GM18858 (cell line): ENCODE data around the gene TMOD1.
"Not testable (repeated sequence)": the region's sequence is repeated elsewhere in the genome, so short reads cannot be mapped to it uniquely, and the experiment has no call there.

ENCODE experiments used
- ATAC-seq: cut with Tn5 transposase; IDR thresholded peaks from one replicate; pipeline ENCODE4 v1.9.1; 2021; ENCODE audit not compliant: unreplicated experiment

The TMOD1 gene

GRCh38 chr9:97501177-97501971 lies at the start of gene TMOD1:
Gene TMOD1 (plus strand): TSS chr9:97501666. CDS start chr9:97524189, 22,523 bp downstream.
- no peak for ATAC-seq

GRCh38 chr9:97453573-97453972 lies 47.9 kb upstream of the TMOD1 start:
- ATAC-seq = not testable (repeated sequence)

GRCh38 chr9:97456841-97457240 lies 44.6 kb upstream of the TMOD1 start:
- ATAC-seq = not testable (repeated sequence)

GRCh38 chr9:97459326-97459725 lies 42.1 kb upstream of the TMOD1 start:
- no peak for ATAC-seq

GRCh38 chr9:97462159-97462558 lies 39.3 kb upstream of the TMOD1 start:
- no peak for ATAC-seq

DNA sequence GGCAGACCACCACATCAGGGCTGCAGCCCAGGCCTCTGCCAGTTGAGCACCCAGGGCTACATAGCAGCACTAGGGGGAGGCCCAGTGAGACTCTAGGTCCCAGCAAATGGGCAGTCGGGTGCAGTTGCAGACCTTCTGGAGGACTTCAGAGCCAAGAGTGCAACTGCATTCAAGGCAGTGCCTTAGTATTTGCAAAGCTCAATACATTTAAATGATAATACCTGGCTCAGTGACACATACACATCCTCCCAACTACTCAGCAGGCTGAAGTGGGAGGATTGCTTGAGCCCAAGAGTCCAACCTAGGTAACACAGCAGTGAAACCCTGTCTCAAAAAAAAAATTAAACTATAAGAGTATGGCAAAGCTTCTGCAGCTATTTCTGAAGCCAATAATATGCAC lies 38.6 kb upstream of the TMOD1 start:
- ATAC-seq = no peak

DNA sequence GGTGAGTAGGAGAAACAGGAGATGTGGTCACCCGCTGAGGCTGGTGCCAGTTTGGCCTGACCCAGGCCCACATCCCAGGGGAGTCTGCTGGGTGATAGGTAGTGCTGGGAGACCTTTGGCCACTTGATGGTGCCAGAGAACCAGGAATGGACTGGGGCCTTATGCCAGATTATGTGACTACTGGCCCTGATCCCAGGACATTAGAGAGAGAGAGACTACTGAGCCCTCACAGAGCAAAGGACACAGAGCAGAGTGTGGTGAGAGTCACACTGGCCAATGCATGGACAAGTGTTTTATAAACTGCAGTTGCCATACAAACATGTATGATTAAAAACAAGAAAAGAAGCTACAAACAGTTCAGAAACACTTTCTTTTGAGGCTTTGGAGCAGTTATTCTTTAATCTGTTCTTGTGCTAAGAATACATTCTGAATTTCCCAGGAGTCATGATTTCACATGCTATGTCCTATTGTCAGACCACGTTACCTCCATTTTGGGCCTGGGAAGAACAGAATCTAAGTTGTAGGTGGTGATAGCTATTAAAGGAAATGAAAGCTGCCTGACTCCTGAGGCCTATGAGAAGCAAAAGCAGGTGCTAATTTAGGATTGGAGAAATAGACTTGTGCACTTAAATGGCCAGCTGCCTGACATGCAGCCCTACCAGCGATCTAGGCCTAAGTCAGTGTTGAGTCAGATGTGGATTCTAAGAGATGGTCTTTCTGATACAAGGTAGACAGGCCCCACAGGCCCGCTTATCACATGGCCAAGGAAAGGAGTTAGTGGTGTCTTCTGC lies 32.6 kb upstream of the TMOD1 start:
- peak; percentile 64 for ATAC-seq

DNA sequence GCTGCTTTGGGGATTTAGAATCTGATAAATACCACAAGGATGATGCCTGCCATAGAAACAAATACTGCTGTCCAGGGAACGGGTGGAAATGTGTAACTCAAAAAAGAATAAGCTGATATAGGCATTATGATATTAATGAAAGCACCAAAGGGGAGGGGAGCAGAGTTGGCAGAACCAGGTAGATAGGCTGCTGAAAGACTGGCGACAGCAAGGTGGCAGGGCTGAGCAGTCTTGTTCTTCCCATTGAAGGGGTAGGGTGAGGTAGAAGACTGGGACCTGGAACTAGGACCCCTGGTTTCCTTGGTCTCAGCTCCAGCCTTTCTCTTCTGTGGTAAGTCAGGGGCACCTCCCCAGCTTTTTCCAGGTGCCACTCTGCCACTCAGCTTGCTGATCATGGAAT lies 31.4 kb upstream of the TMOD1 start:
- no peak for ATAC-seq

DNA sequence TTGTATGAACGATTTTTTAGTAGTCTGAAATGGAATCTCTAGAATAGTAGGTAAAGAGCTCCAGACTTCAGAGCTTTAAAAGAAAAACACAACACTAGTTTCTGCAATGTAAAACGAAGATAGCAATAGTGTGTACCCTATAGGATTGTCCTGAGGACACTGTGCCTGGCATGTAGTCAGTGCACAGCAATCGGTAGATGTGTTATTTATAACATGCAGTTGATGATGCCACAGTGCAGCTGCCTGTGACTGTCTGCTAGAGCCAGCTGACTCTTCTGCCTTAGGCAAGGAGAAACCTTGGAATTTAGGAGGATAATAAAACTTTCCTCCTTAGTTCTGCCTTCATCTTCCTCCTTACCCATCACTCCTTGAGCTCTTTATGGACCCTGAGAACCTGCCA lies 27.7 kb upstream of the TMOD1 start:
- ATAC-seq = no peak

DNA sequence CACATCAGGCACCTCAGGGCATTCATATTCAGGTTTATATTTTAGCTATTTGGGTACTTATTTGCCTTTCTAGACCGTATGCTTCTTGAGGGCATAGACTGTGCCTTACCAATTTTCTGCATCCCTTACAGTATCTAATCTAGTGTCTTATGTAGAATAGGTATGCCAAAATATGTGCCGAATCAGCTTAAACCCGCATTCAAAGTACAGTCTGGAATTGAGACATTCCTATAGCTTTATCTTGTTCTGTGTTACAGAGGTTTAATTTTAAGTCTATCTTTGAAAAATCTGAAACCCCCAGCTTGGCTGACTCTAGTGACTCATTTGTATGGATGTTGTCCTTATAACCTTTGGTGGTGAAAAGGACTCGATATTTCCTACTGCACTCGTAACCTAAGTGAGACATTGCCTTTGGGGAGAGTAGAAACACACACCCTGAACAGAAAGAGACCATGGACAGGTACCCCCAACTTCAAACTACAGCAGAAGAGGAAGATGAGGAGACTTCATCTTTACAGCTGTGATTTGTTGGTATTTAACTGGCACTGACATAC lies 27.0 kb upstream of the TMOD1 start:
- ATAC-seq = no peak

DNA sequence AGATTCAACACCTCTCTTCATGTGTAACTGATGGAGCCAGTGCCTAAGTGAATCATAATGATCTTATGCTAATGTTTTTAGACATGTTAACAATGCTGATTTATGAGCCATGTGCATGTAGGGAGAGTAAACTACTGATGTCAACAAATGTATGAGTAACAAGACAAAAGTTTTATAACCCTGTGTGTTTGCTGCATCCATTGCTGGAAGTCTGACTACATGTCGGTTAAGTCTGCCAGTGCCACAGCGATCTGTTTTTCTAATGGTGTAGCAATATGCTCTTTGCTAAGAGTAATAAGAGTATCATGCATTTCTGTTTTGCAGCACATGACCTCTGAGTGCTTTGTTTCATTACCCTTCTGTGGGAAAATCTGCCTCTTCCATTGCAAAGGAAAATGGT lies 26.4 kb upstream of the TMOD1 start:
- no peak for ATAC-seq

DNA sequence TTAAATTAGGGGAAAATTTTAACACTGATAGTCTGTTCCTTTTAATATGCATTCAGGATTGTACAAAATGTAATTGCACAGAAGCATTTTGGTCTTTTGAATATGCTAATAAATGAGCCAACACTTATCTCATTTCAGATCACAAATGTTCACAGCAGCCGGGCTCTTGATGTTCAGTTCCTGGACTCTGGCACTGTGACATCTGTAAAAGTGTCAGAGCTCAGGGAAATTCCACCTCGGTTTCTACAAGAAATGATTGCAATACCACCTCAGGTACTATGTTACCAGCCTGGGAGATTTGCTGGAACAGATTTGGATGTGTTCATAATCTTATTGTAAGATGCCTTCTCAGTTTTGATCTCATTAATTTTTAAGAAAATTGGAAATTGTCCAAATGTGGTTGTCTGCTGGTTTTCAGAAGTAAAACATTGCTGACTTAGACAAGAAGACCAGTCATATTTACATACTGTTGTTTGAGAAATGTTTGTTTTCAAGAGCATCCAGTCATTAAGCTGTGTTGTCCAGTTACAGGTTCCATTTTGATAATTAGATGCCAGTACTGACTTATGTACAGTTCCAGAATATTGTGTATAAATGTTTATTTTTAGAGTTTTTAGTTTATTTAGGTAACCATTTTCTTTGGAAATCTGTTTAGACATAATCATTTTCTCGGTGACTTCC lies 23.0 kb upstream of the TMOD1 start:
- ATAC-seq = no peak

DNA sequence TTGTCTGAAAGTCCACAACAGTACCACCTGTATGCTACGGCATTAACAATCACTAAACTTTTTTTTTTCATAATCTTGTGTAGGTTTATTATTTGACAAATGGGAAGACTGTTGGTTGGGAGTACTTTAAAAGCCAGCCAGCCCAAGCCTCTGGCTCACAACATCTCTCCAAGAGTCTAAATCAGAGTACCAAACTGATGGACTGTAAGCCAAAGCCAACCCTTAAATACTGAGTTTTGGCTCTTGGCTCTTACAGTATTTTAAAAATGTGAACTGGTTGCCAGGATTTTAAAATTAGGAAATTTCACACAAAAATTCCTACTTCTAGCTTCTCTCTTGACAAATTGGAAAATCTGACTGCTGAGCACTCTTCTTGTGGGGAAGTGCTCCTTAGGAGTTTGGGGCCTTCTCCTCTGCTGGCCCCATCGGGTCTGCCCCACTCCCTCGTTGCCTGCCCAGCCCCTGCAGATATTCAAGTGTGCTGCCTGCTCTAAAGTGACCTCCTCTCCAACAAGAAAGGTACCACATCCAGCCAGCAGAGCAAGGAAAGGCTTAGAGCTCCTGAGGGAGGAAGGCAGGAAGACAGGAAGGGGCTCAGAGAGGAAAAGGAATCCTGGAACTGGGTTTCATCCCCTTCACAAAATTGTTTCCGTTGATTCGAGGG lies 21.8 kb upstream of the TMOD1 start:
- ATAC-seq = no peak

DNA sequence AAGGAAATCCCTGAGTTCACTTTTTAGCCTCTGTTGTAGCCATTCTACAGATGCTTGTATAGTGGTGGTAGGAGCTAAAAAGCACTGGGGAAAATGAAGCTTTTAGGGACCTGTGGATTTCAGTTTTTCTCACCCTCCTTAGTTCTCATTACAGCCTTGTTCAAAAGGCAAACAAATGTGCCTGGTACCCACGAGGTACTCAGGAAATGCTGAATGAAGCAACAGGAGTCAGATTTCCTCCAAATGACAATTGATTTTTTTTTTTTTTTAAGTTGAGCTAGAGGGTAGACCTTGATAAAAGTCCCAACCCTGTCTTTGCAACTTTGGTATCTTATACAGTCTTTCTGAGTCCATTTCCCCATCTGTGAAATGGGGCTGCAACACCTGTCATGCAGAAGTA lies 21.3 kb upstream of the TMOD1 start:
- ATAC-seq = no peak

DNA sequence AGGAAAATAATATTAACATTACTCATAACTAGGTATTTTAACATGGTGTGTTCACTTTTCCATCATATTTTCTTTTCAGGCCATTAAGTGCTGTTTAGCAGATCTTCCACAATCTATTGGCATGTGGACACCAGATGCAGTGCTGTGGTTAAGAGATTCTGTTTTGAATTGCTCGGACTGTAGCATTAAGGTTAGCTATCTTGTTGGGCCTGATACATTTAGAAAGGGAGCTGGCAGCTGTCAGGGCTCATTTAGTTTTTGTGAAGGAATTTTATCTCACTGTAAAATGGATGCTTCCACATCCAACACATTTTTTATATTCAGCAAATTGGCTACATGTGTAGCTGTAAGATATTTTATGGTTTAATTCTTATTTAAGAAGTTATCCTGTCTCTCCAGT lies 20.7 kb upstream of the TMOD1 start:
- no peak for ATAC-seq

GRCh38 chr9:97484134-97484533 lies 17.3 kb upstream of the TMOD1 start:
- ATAC-seq = no peak

GRCh38 chr9:97487107-97487506 lies 14.4 kb upstream of the TMOD1 start:
- ATAC-seq = no peak

DNA sequence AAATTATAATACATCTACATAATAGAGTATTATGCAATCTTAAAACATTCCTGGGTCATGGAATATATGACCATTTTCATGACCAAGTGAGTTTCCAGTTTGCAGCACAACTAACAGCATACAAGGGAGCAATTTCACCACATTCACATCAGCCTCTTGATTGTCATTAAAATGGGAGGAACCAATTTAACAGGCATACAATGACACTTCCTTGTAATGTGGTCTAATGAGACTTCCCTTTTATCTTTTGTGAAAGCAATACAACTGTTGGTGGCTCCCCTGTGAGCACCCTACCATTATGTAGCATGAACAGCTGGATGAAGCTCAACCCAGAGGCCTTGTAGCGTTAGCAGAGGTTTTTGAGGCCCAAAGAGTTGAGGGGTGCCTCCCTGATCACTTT lies 13.6 kb upstream of the TMOD1 start:
- no peak for ATAC-seq

DNA sequence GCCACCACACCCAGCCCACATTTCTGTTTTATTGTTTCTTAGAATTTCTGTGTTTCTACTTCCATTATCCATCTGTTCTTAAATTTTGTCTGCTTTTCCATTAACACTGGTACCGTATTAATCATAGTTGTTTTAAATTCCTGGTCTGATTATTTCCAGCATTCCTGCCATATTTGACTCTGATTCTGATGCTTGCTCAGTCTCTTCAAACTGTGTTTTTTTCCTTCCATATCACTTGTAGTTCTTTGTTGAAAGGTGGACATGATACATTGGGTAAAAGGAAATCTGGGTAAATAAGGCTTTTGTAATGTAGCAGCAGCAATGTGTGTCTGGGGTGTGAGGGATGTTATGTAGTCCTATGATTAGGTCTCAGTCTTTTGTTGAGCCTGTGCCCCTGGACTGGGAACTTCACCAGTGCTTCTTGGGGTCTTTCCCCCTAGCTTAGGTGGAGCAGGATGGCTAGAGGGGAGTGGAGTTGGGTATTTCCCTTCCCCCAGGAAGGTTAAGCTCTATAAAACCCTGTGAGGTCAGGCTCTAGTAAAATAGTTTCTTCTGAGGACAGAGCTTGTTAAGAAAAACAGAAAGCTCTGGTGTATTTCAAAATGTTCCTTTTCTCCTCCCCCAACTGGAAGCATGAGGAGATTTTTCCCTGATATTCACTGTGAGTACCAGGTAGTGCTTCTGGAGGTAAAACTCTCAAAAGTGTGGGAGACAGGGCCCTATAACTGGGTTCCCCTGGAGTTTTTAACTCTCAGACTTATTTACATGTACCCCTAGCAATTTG lies 10.1 kb upstream of the TMOD1 start:
- ATAC-seq = no peak
